GM12891 (cell line): Measurements from ENCODE around the gene MAGEA6.

Source experiments
- PAX5 ChIP-seq: IDR thresholded peaks from 2 replicates; pipeline ENCODE4 v1.6.1; 2011; ENCODE audit warnings: low read length, moderate library complexity, mild to moderate bottlenecking; ENCODE audit not compliant: insufficient read depth, severe bottlenecking
- POLR2A ChIP-seq: IDR thresholded peaks from 2 replicates; pipeline ENCODE4 v1.6.1; 2011; ENCODE audit warnings: low read depth, low read length, control low read depth
- POLR2AphosphoS5 ChIP-seq: IDR thresholded peaks from 2 replicates; pipeline ENCODE4 v1.6.1; 2011; ENCODE audit warnings: low read depth, low read length, control low read depth
- SPI1 ChIP-seq: IDR thresholded peaks from 2 replicates; pipeline ENCODE4 v1.6.1; 2011; ENCODE audit warnings: low read depth, low read length, control low read depth
- TAF1 ChIP-seq: IDR thresholded peaks from 2 replicates; pipeline ENCODE4 v1.6.1; 2011; ENCODE audit warnings: low read depth, low read length, control low read depth

GRCh38 chrX:152735101-152735500 lies 34.4 kb downstream of the MAGEA6 start:
- TF ChIP-seq POLR2A (no peak), POLR2AphosphoS5 (no peak), SPI1 (no peak), TAF1 (no peak), PAX5 (no peak)
